GM12878 (cell line): ENCODE data around the gene ABCA4. TPM values are rescaled to one million over a fixed set of nuclear protein-coding genes. Genes with fewer than 3 reads are reported as not detected.

Experiments
- ATAC-seq: fragments of 200-7000 bp; cut with Tn5 transposase; 3 replicates; pipeline ENCODE4 v1.9.1; 2020; ENCODE audit warnings: mild to moderate bottlenecking, moderate library complexity
- BruUV-seq: library from RNA; stranded (reverse); fragments of 400-500 nt; replicated peaks from 2 replicates; lab custom pipeline; 2021; lab: Mats Ljungman, UMichigan
- CTCF ChIA-PET: fragments of 300-600 bp; sonication (Branson Sonifier 250); formaldehyde crosslinking; extraction: SDS; loops from one replicate; lab custom pipeline; 2021; ENCODE audit warnings: inconsistent platforms; lab: Yijun Ruan, JAX
- POLR2A ChIA-PET: fragments of 350-600 bp; formaldehyde crosslinking; extraction: SDS; loops from one replicate; lab custom pipeline; 2021; ENCODE audit warnings: inconsistent platforms; lab: Charles Lee
- RAD21 ChIA-PET: fragments of 300-600 bp; sonication (Branson Sonifier 250); formaldehyde crosslinking; loops from one replicate; lab custom pipeline; 2023; ENCODE audit warnings: antibody characterized with exemption; ENCODE audit not compliant: unreplicated experiment; lab: Charles Lee
- SMC1A ChIA-PET: fragments of 300-600 bp; sonication (Branson Sonifier 250); formaldehyde crosslinking; loops from one replicate; lab custom pipeline; 2023; ENCODE audit not compliant: unreplicated experiment, uncharacterized antibody; lab: Charles Lee
- DNase-seq: peaks from one replicate; pipeline ENCODE4 v3.0.0-alpha.2; 2011; ENCODE audit warnings: low read depth, low spot score
- FAIRE-seq: peaks from 3 replicates; lab custom pipeline; 2011; peaks lifted over from hg19 to GRCh38; lab: Jason Lieb, UNC
- H2AFZ ChIP-seq: 2 replicates; pipeline ENCODE4 v1.6.0; 2011; ENCODE audit warnings: low read depth, low read length, control low read depth; ENCODE audit not compliant: control insufficient read depth
- H3K27ac ChIP-seq: 2 replicates; pipeline ENCODE4 v1.5.1; 2011; ENCODE audit warnings: control low read depth; ENCODE audit not compliant: control insufficient read depth, insufficient read depth
- H3K27me3 ChIP-seq, 2 experiments: replicated peaks in 1 of 2; 2 replicates each; pipeline versions ENCODE4 v1.6.0 to v1.6.1; 2011; ENCODE audit warnings: low read length in 1 of 2; ENCODE audit not compliant: control insufficient read depth in 2 of 2, insufficient read depth in 2 of 2
- H3K36me3 ChIP-seq, 2 experiments: 2 replicates each; pipeline ENCODE4 v1.5.1; 2011; ENCODE audit warnings: low read length in 1 of 2; ENCODE audit not compliant: control insufficient read depth in 2 of 2, insufficient read depth in 2 of 2
- H3K4me1 ChIP-seq: 2 replicates; pipeline ENCODE4 v1.6.1; 2011; ENCODE audit warnings: mild to moderate bottlenecking, low read length, moderate library complexity, mixed read lengths; ENCODE audit not compliant: control insufficient read depth, insufficient read depth
- H3K4me2 ChIP-seq: 2 replicates; pipeline ENCODE4 v1.6.0; 2011; ENCODE audit warnings: control low read depth; ENCODE audit not compliant: control insufficient read depth, insufficient read depth
- H3K4me3 ChIP-seq: fragments of 200-600 bp; sonication (generic); 2 replicates; pipeline ENCODE4 v1.5.1; 2016
- H3K79me2 ChIP-seq: 2 replicates; pipeline ENCODE4 v1.6.0; 2011; ENCODE audit warnings: low read length; ENCODE audit not compliant: control insufficient read depth, insufficient read depth
- H3K9ac ChIP-seq: 2 replicates; pipeline ENCODE4 v1.8.0; 2011; ENCODE audit warnings: low read length, control low read depth, mixed read lengths; ENCODE audit not compliant: control insufficient read depth, insufficient read depth
- H3K9me3 ChIP-seq: replicated peaks from 3 replicates; pipeline ENCODE4 v1.5.1; 2011; ENCODE audit warnings: mild to moderate bottlenecking, low read length; ENCODE audit not compliant: control insufficient read depth, insufficient read depth
- H4K20me1 ChIP-seq: 2 replicates; pipeline ENCODE4 v1.6.0; 2011; ENCODE audit not compliant: control insufficient read depth, insufficient read depth
- BACH1 ChIP-seq: fragments of 450-650 bp; IDR thresholded peaks from 2 replicates; pipeline ENCODE4 v1.6.1; 2017; ENCODE audit warnings: mild to moderate bottlenecking, borderline replicate concordance
- BCL11A ChIP-seq: IDR thresholded peaks from 2 replicates; pipeline ENCODE4 v1.6.1; 2011; ENCODE audit warnings: low read depth, low read length
- BHLHE40 ChIP-seq, 2 experiments: fragments of 450-650 bp in 1 of 2; IDR thresholded peaks; 2 replicates each; pipeline ENCODE4 v1.6.1; 2011 to 2017; ENCODE audit warnings: low read depth in 2 of 2, borderline replicate concordance in 1 of 2, improper control_type of control experiment in 1 of 2, low read length in 1 of 2, mild to moderate bottlenecking in 1 of 2
- BMI1 ChIP-seq: fragments of 450-650 bp; IDR thresholded peaks from 2 replicates; pipeline ENCODE4 v1.6.1; 2016; ENCODE audit warnings: mild to moderate bottlenecking, moderate library complexity, borderline replicate concordance
- CREM ChIP-seq: IDR thresholded peaks from 2 replicates; pipeline ENCODE4 v1.6.1; 2014; ENCODE audit warnings: antibody characterized with exemption, low read depth
- FOS ChIP-seq: IDR thresholded peaks from 3 replicates; pipeline ENCODE4 v1.6.1; 2011; ENCODE audit warnings: borderline replicate concordance; ENCODE audit not compliant: insufficient read length; ENCODE audit errors: extremely low read depth
- FOXK2 ChIP-seq: fragments of 450-650 bp; IDR thresholded peaks from 2 replicates; pipeline ENCODE4 v1.6.1; 2017; ENCODE audit warnings: mild to moderate bottlenecking, moderate library complexity
- IRF4 ChIP-seq: IDR thresholded peaks from 2 replicates; pipeline ENCODE4 v1.6.1; 2011; ENCODE audit warnings: low read depth, low read length
- KDM1A ChIP-seq: fragments of 200-600 bp; sonication (generic); IDR thresholded peaks from 2 replicates; pipeline ENCODE4 v1.6.1; 2016; ENCODE audit warnings: borderline replicate concordance
- KLF5 ChIP-seq: fragments of 450-650 bp; IDR thresholded peaks from 2 replicates; pipeline ENCODE4 v1.6.1; 2014; ENCODE audit warnings: mild to moderate bottlenecking; ENCODE audit not compliant: partially characterized antibody
- MEF2A ChIP-seq: IDR thresholded peaks from 2 replicates; pipeline ENCODE4 v1.6.1; 2011; ENCODE audit warnings: low read depth, mild to moderate bottlenecking, low read length, moderate library complexity; ENCODE audit not compliant: insufficient read depth
- MXI1 ChIP-seq: fragments of 150-350 bp; IDR thresholded peaks from 2 replicates; pipeline ENCODE4 v1.6.1; 2011; ENCODE audit warnings: low read depth, mild to moderate bottlenecking, inconsistent platforms, low read length, improper control_type of control experiment
- NBN ChIP-seq: fragments of 450-650 bp; IDR thresholded peaks from 2 replicates; pipeline ENCODE4 v1.6.1; 2016
- PAX5 ChIP-seq: IDR thresholded peaks from 2 replicates; pipeline ENCODE4 v1.6.1; 2011; ENCODE audit warnings: low read depth, low read length, borderline replicate concordance
- RBBP5 ChIP-seq: fragments of 200-600 bp; sonication (generic); conservative IDR thresholded peaks from 2 replicates; pipeline ENCODE4 v1.6.1; 2016
- RELA ChIP-seq: fragments of 450-650 bp; IDR thresholded peaks from 2 replicates; pipeline ENCODE4 v1.8.0; 2014; ENCODE audit warnings: borderline replicate concordance; ENCODE audit not compliant: partially characterized antibody
- RFX5 ChIP-seq: IDR thresholded peaks from 2 replicates; pipeline ENCODE4 v1.6.1; 2011; ENCODE audit warnings: low read depth, low read length, improper control_type of control experiment
- SMARCA5 ChIP-seq: fragments of 450-650 bp; IDR thresholded peaks from 2 replicates; pipeline ENCODE4 v1.6.1; 2017; ENCODE audit warnings: mild to moderate bottlenecking
- STAT3 ChIP-seq: IDR thresholded peaks from 2 replicates; pipeline ENCODE4 v1.6.1; 2011; ENCODE audit warnings: low read depth, low read length, improper control_type of control experiment
- ZSCAN29 ChIP-seq: fragments of 450-650 bp; IDR thresholded peaks from 2 replicates; pipeline ENCODE4 v1.6.1; 2017; ENCODE audit warnings: mild to moderate bottlenecking, moderate library complexity
- WGBS: methylation state at CpG from one replicate; pipeline ENCODE4 v1.1.6; 2016; ENCODE audit warnings: low lambda C conversion rate; ENCODE audit not compliant: insufficient replicate concordance, insufficient coverage; ENCODE audit errors: missing lambda C conversion rate; 5-methylcytosine and 5-hydroxymethylcytosine counted together
- in situ Hi-C: fragments of 300-500 bp; cut with MboI; formaldehyde crosslinking; loops from 9 replicates; pipeline ENCODE4 v1.14.3; 2018; ENCODE audit warnings: mixed read lengths
- intact Hi-C: fragments of 100-400 bp; cut with micrococcal nuclease; formaldehyde crosslinking; loops from one replicate; pipeline ENCODE4 v1.14.2; 2022; ENCODE audit not compliant: unreplicated experiment
- polyA plus RNA-seq, 11 experiments: library from polyadenylated mRNA; depleted of rRNA in 4 of 11; unstranded in 6 of 11; stranded (reverse) in 5 of 11; fragments of >200 nt; fragmentation: Nextera tagmentation in 4 of 11; fragmentation: Illumina TruSeq in 1 of 11; extraction: Ambion mirVana in 4 of 11; extraction: Trizol in 1 of 11; gene quantifications; 1 replicate in 1 of 11; 2 replicates in 10 of 11; pipeline versions ENCODE4 v1.2.1 to v1.2.3, GENCODE V29; 2011 to 2016; ENCODE audit warnings: inconsistent platforms in 2 of 11, missing spikeins in 2 of 11, low read depth in 1 of 11
- total RNA-seq, 4 experiments: library from RNA; depleted of rRNA in 3 of 4; stranded (reverse); fragments of >200 nt in 3 of 4; fragmentation: Illumina TruSeq in 1 of 4; extraction: Trizol in 1 of 4; gene quantifications; 2 replicates each; pipeline versions ENCODE4 v1.2.1 to v1.2.3, GENCODE V29; 2013 to 2021
- TF ChIP-seq, protein P1 (sequence below): fragments of 450-650 bp; IDR thresholded peaks from 2 replicates; pipeline ENCODE4 v1.6.1; 2017; ENCODE audit warnings: mild to moderate bottlenecking, low read depth, inconsistent platforms; ENCODE audit not compliant: poor library complexity, severe bottlenecking
- TF ChIP-seq, protein P2 (sequence below): IDR thresholded peaks from 2 replicates; pipeline ENCODE4 v1.6.1; 2012; ENCODE audit warnings: low read depth, low read length, improper control_type of control experiment

ABCA4 gene
- total and polyA plus RNA-seq, 10 of the 15 experiments (the other 5 are each of a cell fraction or from before 2014, with no cell fraction given): 0.03 to 0.28 (median 0.11) TPM; not detected in 3

DNA sequence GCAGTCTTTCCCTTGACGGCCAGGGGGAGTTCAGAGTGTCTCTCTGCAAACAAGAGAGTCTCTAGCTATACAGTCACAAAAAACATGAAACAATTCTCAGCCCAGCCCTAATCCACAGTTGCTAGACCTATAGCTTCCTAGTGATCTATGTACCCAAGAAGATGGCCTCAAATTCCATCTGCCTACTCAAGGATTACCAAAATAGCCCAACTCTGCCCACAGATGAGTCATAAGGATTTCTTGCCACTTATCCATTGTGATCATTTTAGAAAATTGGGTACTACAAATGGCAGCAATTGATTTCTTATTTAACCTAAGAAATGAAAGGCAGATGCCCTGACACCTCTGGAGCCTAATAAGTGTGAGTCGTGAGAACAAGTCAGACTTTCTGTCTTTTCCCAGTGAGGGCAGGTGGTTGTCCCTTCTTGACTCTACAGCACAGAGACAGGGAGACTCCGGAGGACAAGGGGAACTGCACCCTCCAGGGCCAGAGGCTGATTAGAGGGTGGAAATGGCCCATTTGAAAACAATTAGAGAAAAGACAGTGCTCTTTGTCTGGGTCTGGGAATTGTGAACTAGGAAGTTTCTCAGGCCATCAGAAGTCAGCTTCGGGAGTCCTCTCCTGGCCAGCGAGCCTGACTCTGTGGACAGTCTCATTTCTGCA, 65.4 kb downstream of the ABCA4 start (continued):
- TF ChIP-seq, protein P1, sequence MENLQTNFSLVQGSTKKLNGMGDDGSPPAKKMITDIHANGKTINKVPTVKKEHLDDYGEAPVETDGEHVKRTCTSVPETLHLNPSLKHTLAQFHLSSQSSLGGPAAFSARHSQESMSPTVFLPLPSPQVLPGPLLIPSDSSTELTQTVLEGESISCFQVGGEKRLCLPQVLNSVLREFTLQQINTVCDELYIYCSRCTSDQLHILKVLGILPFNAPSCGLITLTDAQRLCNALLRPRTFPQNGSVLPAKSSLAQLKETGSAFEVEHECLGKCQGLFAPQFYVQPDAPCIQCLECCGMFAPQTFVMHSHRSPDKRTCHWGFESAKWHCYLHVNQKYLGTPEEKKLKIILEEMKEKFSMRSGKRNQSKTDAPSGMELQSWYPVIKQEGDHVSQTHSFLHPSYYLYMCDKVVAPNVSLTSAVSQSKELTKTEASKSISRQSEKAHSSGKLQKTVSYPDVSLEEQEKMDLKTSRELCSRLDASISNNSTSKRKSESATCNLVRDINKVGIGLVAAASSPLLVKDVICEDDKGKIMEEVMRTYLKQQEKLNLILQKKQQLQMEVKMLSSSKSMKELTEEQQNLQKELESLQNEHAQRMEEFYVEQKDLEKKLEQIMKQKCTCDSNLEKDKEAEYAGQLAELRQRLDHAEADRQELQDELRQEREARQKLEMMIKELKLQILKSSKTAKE: no peak
- TF ChIP-seq IRF4 (no peak), BCL11A (no peak), BMI1 (no peak), MXI1 (no peak), KDM1A (no peak), FOS (no peak), CREM (no peak)

DNA sequence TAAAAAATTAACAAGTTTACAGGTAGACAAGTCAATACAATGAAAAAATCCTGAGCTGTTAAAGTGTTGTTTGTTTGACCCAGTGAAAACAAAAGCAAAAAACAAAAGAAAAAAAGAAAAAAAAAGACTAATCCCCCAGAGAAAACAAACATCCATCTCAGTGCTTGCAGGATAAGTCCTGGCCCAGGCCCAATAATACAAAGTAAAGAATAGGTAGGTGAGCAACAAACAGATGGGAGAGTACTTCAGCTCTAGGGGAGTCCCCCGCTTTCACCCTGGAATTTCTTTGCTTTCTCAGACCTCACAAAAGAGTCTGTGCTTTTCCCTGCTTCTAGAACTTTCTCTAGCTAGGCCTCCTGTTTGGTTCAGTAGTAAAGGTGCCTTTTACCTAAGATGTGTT, 70.3 kb downstream of the ABCA4 start:
- Histone ChIP-seq H3K79me2 (no peaks in the 10 kb centered on the region), H4K20me1 (no peaks in the 10 kb centered on the region), H3K27me3 (no peaks in the 10 kb centered on the region; a peak in 1 of 4 replicates), H3K4me3 (no peak overlapping the region), H3K9ac (no peak overlapping the region), H3K9me3 (no peaks in the 10 kb centered on the region), H3K27ac (no peak overlapping the region), H3K36me3 (no peaks in the 10 kb centered on the region), H3K4me1 (no peaks in the 10 kb centered on the region), H2AFZ (no peak overlapping the region), H3K4me2 (no peak overlapping the region)
- 0% methylated on average over 1 of the region's 1 CpG for WGBS
- DNase-seq: no peak
- ChIA-PET CTCF (interaction anchor here (0.6 to 2.1 kb wide), 4 partner anchors 9 to 24 kb away, joined by 3 to 8 read pairs (median 4); no protein-coding TSS in a partner anchor), RAD21 (no interaction called here), SMC1A (interaction anchor here (0.7 to 1.3 kb wide), 2 partner anchors 11 kb away, joined by 3 to 4 read pairs; no protein-coding TSS in a partner anchor), POLR2A (no interaction called here)
- no peak for FAIRE-seq
- intact Hi-C loops: no loop called here
- in situ Hi-C loops: no loop called here
- ATAC-seq: no peak
- no TSS peak for BruUV-seq
- no peak for TF ChIP-seq RBBP5
- no peak for TF ChIP-seq BACH1
- no peak for TF ChIP-seq SMARCA5
- TF ChIP-seq PAX5: no peak
- no peak for TF ChIP-seq STAT3
- TF ChIP-seq FOXK2: no peak
- no peak for TF ChIP-seq RELA
- TF ChIP-seq MEF2A: no peak
- TF ChIP-seq ZSCAN29: no peak
- TF ChIP-seq KLF5: no peak
- no peak for TF ChIP-seq RFX5
- no peak for TF ChIP-seq NBN
- TF ChIP-seq, protein P2, sequence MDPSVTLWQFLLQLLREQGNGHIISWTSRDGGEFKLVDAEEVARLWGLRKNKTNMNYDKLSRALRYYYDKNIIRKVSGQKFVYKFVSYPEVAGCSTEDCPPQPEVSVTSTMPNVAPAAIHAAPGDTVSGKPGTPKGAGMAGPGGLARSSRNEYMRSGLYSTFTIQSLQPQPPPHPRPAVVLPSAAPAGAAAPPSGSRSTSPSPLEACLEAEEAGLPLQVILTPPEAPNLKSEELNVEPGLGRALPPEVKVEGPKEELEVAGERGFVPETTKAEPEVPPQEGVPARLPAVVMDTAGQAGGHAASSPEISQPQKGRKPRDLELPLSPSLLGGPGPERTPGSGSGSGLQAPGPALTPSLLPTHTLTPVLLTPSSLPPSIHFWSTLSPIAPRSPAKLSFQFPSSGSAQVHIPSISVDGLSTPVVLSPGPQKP: no peak
- TF ChIP-seq BHLHE40 (IDR thresholded peaks at IDR 0.05; ENCODE audit: borderline replicate concordance in 1 of 2, low read depth in 2 of 2, low read length in 1 of 2): no peak
